K562 (cell line): ENCODE measurements around the gene SEC24C. TPM values are rescaled to one million over a fixed set of nuclear protein-coding genes. Genes with fewer than 3 reads are reported as not detected.

Experiments used
- BRD4 ChIP-seq: fragments of 200-600 bp; sonication (generic); IDR thresholded peaks from 2 replicates; pipeline ENCODE4 v1.6.1; 2017; ENCODE audit warnings: inconsistent platforms
- CREB5 ChIP-seq: fragments of 250-450 bp; sonication (Bioruptor Pico); IDR thresholded peaks from 2 replicates; pipeline ENCODE4 v1.5.0; 2020; ENCODE audit warnings: mild to moderate bottlenecking
- FOXJ3 ChIP-seq: sonication (generic); formaldehyde crosslinking; IDR thresholded peaks from 2 replicates; pipeline ENCODE4 v1.4.0; 2020; ENCODE audit warnings: mild to moderate bottlenecking, missing genetic modification reagents
- IRF2 ChIP-seq: sonication (generic); formaldehyde crosslinking; IDR thresholded peaks from 2 replicates; pipeline ENCODE4 v1.8.1; 2022; ENCODE audit warnings: mild to moderate bottlenecking, missing genetic modification reagents
- KLF1 ChIP-seq: fragments of 450-650 bp; IDR thresholded peaks from 2 replicates; pipeline ENCODE4 v1.6.1; 2016; ENCODE audit warnings: missing genetic modification characterization, missing compliant biosample characterization
- MED1 ChIP-seq: sonication (generic); formaldehyde crosslinking; IDR thresholded peaks from 2 replicates; pipeline ENCODE4 v1.8.1; 2023; ENCODE audit warnings: missing genetic modification reagents, borderline replicate concordance
- NEUROD1 ChIP-seq: fragments of 150-350 bp; IDR thresholded peaks from 2 replicates; pipeline ENCODE4 v1.6.1; 2014; ENCODE audit warnings: borderline replicate concordance, low read length, low read depth; ENCODE audit not compliant: partially characterized antibody
- POLR3G ChIP-seq: IDR thresholded peaks from 2 replicates; pipeline ENCODE4 v1.6.1; 2011; ENCODE audit not compliant: insufficient read length, insufficient replicate concordance; ENCODE audit errors: extremely low read depth
- PRMT5 ChIP-seq: sonication (generic); formaldehyde crosslinking; IDR thresholded peaks from 2 replicates; pipeline ENCODE4 v1.5.0; 2020; ENCODE audit warnings: missing genetic modification reagents
- PRPF4 ChIP-seq: fragments of 200-400 bp; formaldehyde crosslinking; IDR thresholded peaks from one replicate; pipeline ENCODE4 v1.6.1; 2017; ENCODE audit warnings: low read length, low read depth, mild to moderate bottlenecking; ENCODE audit not compliant: insufficient read depth, poor library complexity, severe bottlenecking
- TAF15 ChIP-seq: fragments of 200-400 bp; formaldehyde crosslinking; IDR thresholded peaks from 2 replicates; pipeline ENCODE4 v1.6.1; 2017; ENCODE audit warnings: mild to moderate bottlenecking, low read depth, low read length, moderate library complexity
- TBP ChIP-seq: optimal IDR thresholded peaks from 2 replicates; pipeline ENCODE3; 2011; ENCODE audit warnings: low read depth, low read length, improper control_type of control experiment
- TCF7 ChIP-seq: sonication (generic); IDR thresholded peaks from 2 replicates; pipeline ENCODE4 v1.6.1; 2016; ENCODE audit warnings: antibody characterized with exemption, borderline replicate concordance
- ZBTB8A ChIP-seq: fragments of 450-650 bp; IDR thresholded peaks from 2 replicates; pipeline ENCODE4 v1.6.1; 2018; ENCODE audit warnings: mild to moderate bottlenecking, moderate library complexity; ENCODE audit not compliant: partially characterized antibody
- ZNF263 ChIP-seq: sonication (generic); formaldehyde crosslinking; IDR thresholded peaks from 2 replicates; pipeline ENCODE4 v1.8.0; 2022; ENCODE audit warnings: mild to moderate bottlenecking, missing genetic modification reagents, borderline replicate concordance
- ZNF668 ChIP-seq: fragments of 250-450 bp; sonication (Bioruptor Pico); IDR thresholded peaks from 2 replicates; pipeline ENCODE4 v1.8.0; 2022; ENCODE audit warnings: mild to moderate bottlenecking, inconsistent platforms
- ZNF766 ChIP-seq: fragments of 200-800 bp; sonication (Bioruptor generic); conservative IDR thresholded peaks from 2 replicates; pipeline ENCODE4 v1.6.1; 2016; ENCODE audit warnings: missing genetic modification characterization, missing compliant biosample characterization
- polyA plus RNA-seq, 8 experiments: library from polyadenylated mRNA; depleted of rRNA in 4 of 8; stranded (reverse) in 5 of 8; unstranded in 3 of 8; fragments of >200 nt; fragmentation: Nextera tagmentation in 2 of 8; fragmentation: Illumina TruSeq in 1 of 8; extraction: Ambion mirVana in 2 of 8; extraction: Trizol in 1 of 8; gene quantifications; 2 replicates each; pipeline versions ENCODE4 v1.2.1 to v1.2.3, GENCODE V29; 2011 to 2014; ENCODE audit warnings: inconsistent platforms in 1 of 8, missing spikeins in 1 of 8
- total RNA-seq, 7 experiments: library from RNA; depleted of rRNA in 6 of 7; stranded (reverse); fragments of >200 nt in 6 of 7; fragmentation: Illumina TruSeq in 2 of 7; extraction: Trizol in 2 of 7; gene quantifications; 2 replicates each; pipeline versions ENCODE4 v1.2.1 to v1.2.3, GENCODE V29; 2011 to 2021; ENCODE audit warnings: low replicate concordance in 1 of 7
- TF ChIP-seq, protein P1 (sequence below), 2 experiments: IDR thresholded peaks in 1 of 2; conservative IDR thresholded peaks in 1 of 2; 2 replicates each; pipeline ENCODE4 v1.6.1; 2016; ENCODE audit warnings: low read depth in 2 of 2, mild to moderate bottlenecking in 1 of 2, missing compliant biosample characterization in 1 of 2, missing genetic modification characterization in 1 of 2, moderate library complexity in 1 of 2
- TF ChIP-seq, protein P2 (sequence below): fragments of 450-650 bp; IDR thresholded peaks from 2 replicates; pipeline ENCODE4 v1.6.1; 2016; ENCODE audit warnings: mild to moderate bottlenecking

SEC24C gene
- total and polyA plus RNA-seq, 9 of the 15 experiments (the other 6 are each of a cell fraction or from before 2014, with no cell fraction given), result 19.0 to 115 (median 70.5) TPM

- TF ChIP-seq TCF7 (peak; percentile 74; the same call in 1 of the 2 replicates), IRF2 (no peak), NEUROD1 (peak; percentile 18), FOXJ3 (CRISPR knock-in tag) (no peak), KLF1 (tag) (peak; percentile 61; the same call in 1 of the 2 replicates), ZNF263 (peak; percentile 44; the same call in 1 of the 2 replicates), ZBTB8A (no peak), PRPF4 (peak; percentile 41), ZNF668 (CRISPR knock-in tag) (peak; percentile 50; the same call in 1 of the 2 replicates), POLR3G (no peak), MED1 (CRISPR knock-in tag) (no peak), BRD4 (no peak), TAF15 (no peak), CREB5 (CRISPR knock-in tag) (peak; percentile 62; the same call in 1 of the 2 replicates), TBP (peak; percentile 34), ZNF766 (peak; percentile 89), PRMT5 (CRISPR knock-in tag) (no peak)
- TF ChIP-seq, protein P1, sequence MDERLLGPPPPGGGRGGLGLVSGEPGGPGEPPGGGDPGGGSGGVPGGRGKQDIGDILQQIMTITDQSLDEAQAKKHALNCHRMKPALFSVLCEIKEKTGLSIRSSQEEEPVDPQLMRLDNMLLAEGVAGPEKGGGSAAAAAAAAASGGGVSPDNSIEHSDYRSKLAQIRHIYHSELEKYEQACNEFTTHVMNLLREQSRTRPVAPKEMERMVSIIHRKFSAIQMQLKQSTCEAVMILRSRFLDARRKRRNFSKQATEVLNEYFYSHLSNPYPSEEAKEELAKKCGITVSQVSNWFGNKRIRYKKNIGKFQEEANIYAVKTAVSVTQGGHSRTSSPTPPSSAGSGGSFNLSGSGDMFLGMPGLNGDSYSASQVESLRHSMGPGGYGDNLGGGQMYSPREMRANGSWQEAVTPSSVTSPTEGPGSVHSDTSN (CRISPR knock-in tag; IDR thresholded peaks at IDR 0.05; ENCODE audit: low read depth), result no peak
- TF ChIP-seq, protein P1 (tag; conservative IDR thresholded peaks at IDR 0.05; ENCODE audit: low read depth), result no peak
- TF ChIP-seq, protein P2, sequence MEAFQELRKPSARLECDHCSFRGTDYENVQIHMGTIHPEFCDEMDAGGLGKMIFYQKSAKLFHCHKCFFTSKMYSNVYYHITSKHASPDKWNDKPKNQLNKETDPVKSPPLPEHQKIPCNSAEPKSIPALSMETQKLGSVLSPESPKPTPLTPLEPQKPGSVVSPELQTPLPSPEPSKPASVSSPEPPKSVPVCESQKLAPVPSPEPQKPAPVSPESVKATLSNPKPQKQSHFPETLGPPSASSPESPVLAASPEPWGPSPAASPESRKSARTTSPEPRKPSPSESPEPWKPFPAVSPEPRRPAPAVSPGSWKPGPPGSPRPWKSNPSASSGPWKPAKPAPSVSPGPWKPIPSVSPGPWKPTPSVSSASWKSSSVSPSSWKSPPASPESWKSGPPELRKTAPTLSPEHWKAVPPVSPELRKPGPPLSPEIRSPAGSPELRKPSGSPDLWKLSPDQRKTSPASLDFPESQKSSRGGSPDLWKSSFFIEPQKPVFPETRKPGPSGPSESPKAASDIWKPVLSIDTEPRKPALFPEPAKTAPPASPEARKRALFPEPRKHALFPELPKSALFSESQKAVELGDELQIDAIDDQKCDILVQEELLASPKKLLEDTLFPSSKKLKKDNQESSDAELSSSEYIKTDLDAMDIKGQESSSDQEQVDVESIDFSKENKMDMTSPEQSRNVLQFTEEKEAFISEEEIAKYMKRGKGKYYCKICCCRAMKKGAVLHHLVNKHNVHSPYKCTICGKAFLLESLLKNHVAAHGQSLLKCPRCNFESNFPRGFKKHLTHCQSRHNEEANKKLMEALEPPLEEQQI, result no peak
Measured at GRCh38 chr10:73772281-73773151, 28.3 kb downstream of the SEC24C start (continued).
